Astrocyte of the spinal cord (primary cell): ENCODE results near the gene PGM5.
"Not testable (repeated sequence)": the region's sequence is repeated elsewhere in the genome, so short reads cannot be mapped to it uniquely, and the experiment has no call there.

Experiments
- DNase-seq: peaks from one replicate; pipeline ENCODE4 v3.0.0; 2011; ENCODE audit warnings: low read depth, low spot score
- H3K4me3 ChIP-seq: 2 replicates; pipeline ENCODE4 v1.5.1; 2011; ENCODE audit warnings: low read depth, mild to moderate bottlenecking, low read length, moderate library complexity
- in situ Hi-C: cut with HindIII; loops from 2 replicates; pipeline ENCODE4 v1.10.0; 2017; ENCODE audit warnings: low sequenced_read_pairs

Gene PGM5

DNA sequence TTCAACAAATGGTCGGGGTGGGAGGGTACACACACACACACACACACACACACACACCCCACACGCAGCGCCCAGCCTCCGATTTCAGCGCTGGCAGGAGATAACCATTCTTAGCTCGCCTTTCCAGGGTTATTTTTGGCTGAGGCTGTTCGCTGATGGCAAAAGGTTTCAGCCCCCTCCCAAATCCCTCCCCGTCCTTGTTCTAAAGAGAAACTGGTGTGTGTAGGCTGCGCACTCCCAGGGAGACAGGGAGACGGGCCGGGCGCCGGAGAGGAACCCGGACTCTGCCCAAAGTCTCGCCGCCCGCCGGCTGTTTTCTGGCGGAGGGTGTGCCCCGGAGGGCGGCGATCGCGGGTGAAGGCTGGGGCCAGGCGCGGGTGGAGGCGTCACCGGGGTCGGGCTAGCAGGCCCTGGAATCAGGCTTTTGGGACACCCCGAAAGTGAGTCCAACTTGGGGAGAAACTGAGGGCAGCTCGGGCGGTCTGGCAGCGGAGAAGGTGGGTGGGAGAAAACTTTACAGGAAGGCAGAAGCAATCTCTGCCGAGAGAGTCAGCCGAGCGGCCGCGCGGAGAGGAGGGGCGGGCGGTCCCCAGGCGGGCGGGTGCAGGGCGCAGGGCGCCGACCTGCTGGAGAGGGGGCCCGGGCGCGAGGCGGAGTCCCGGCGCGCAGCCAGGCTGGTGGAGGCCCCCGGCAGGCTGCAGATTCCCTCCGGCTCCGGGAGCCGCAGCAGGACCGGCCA, at the start of gene PGM5:
Gene PGM5, plus strand, starts transcription at position 232 of the 739 bp plus-strand sequence. CDS start 517 bp downstream, outside the sequence.
- in situ Hi-C loops, DNase-seq: not testable (repeated sequence)
- peak within 1 kb of the TSS; percentile 13 for H3K4me3 ChIP-seq

DNA sequence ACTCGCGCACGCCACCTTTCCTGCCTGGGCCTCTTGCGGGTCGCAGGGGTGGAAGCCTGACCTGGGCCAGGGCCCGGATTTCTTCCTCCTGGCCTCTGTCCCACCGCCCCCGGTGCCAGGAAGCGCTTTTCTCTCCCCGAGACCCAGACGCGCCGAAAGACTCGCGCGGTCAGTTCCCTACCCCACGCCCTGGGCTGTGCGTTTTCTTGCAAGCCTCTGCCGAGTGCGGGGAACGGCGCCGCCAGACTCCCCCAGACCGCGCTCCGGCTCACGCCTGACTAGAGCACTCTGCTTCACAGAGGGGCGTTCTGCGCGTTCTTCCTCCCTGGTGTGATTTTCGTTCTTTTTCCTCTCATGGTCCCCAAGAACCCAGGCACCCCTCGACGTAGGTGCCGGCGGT, 49.3 kb upstream of the PGM5 start:
- in situ Hi-C loops, H3K4me3 ChIP-seq, DNase-seq: not testable (repeated sequence)

DNA sequence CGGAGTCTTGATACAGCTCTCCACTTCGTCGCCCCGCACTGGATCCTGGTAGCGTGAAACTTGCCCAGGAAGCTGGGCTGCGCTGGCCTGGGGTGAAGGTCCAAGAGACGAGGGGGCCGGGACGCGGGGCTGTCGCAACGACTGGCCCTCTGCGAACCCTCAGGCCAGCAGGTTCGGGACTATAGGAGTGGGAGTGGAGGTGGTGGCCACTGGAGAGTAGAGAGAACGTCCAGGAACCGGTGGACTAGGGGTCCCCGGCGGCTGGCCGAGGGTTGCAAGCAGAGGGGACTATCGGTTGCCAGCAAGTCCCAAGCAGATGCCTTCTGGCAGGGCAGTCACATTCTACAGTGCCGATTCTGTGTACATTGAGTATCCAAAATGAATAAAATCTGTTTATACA, 48.8 kb upstream of the PGM5 start:
- H3K4me3 ChIP-seq, in situ Hi-C loops, DNase-seq: not testable (repeated sequence)

DNA sequence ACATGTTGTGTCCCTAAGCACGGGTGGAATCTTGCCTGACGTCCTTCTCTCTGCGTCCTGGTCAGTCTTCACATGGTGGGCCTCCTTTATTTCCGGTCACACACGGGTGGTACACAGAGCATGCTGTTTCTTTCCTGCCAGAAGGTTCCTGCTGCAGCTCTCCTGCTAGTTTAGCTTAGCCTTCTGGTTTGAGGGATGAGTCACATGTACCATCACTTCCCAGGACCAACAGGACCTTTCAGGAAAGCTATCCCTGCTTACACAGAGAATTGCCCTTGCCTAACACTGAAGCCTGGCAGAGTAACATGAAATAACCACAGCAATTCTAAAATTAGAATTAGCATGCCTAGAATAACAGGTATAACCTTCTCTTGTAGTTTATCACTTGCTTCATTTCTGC, 45.2 kb upstream of the PGM5 start:
- DNase-seq, H3K4me3 ChIP-seq, in situ Hi-C loops: not testable (repeated sequence)

GRCh38 chr9:68318209-68318608, 38.2 kb upstream of the PGM5 start:
- in situ Hi-C loops, H3K4me3 ChIP-seq, DNase-seq: not testable (repeated sequence)

GRCh38 chr9:68323749-68324148, 32.7 kb upstream of the PGM5 start:
- DNase-seq, in situ Hi-C loops, H3K4me3 ChIP-seq: not testable (repeated sequence)

- in situ Hi-C loops, H3K4me3 ChIP-seq, DNase-seq: not testable (repeated sequence)
Measured at GRCh38 chr9:68324518-68324917, 31.9 kb upstream of the PGM5 start.

GRCh38 chr9:68329106-68329505, 27.3 kb upstream of the PGM5 start:
- in situ Hi-C loops, H3K4me3 ChIP-seq, DNase-seq: not testable (repeated sequence)

- H3K4me3 ChIP-seq, DNase-seq, in situ Hi-C loops: not testable (repeated sequence)
Measured at GRCh38 chr9:68330531-68331173, 25.8 kb upstream of the PGM5 start.

DNA sequence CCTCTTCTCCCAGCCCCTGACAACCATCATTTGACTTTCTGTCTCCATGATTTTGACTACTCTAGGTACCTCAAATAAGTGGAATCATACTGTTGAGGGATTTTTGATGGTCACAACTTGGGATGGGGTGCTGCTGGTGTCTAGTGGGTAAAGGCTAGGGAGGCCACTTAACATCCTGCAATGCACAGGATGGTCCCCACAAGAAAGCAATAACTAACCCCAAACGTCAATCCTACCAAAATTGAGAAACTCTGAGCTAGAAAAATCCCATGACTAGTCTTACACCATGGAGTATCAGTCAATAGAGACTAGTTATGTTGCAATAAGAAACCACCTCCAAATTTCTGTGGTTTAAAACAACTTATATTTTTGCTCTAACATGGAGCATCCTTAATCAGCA, 24.3 kb upstream of the PGM5 start:
- in situ Hi-C loops, H3K4me3 ChIP-seq, DNase-seq: not testable (repeated sequence)

GRCh38 chr9:68335935-68336334, 20.5 kb upstream of the PGM5 start:
- in situ Hi-C loops, H3K4me3 ChIP-seq, DNase-seq: not testable (repeated sequence)

DNA sequence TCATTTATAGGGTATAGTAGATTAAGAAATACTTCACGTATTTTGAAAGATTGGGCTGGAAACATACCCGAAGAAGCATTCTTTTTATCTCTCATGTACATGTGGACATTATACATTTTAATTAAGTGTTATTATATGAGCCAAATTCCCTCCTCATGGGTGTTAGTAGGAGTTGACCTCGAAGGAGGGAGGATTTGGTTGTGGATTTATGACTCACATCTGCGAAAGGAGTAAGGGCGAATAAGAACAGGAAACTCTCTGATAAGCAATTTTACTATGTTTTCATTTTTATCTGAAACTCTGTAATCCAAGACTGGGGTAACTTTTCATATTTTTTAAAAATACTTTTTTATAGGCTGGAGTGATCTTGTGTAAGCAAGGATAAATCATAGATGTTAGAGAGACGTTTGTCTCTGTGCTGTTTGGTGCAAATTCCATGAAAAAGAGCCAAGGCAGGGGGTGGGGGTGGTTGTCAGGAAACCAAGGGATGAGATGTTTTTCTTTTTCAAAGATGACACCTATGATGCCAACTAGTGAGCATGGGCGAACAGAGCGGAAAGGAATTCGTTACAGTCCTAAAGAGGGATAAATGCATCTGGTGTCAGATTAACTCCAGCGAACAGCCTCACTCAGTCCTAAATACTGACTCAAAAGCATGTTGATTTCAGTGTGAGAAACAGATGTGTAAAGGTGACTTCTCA, 19.6 kb upstream of the PGM5 start:
- in situ Hi-C loops, H3K4me3 ChIP-seq, DNase-seq: not testable (repeated sequence)

- H3K4me3 ChIP-seq, in situ Hi-C loops, DNase-seq: not testable (repeated sequence)
Measured at GRCh38 chr9:68338000-68338399, 18.4 kb upstream of the PGM5 start.

GRCh38 chr9:68342265-68343025, 14.0 kb upstream of the PGM5 start:
- H3K4me3 ChIP-seq, in situ Hi-C loops, DNase-seq: not testable (repeated sequence)

DNA sequence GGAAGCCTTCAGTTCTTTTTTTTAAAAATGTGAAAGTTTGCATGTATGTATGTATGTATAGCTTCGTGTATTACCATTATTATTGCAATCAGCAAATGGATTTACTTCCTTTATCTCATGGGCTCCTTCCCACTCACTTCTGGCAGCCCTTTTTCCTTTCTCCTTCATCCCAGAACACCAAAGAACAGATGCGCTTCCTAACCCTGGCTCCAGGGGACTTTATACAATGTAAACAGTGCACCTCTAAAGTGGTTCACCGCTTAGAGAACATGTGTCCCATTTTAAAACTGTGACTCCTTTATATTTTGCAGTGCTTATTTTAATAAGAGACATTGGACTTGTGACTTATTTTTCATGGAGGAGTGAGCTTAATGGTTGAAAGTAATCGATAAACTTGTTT, 13.2 kb upstream of the PGM5 start:
- DNase-seq, in situ Hi-C loops, H3K4me3 ChIP-seq: not testable (repeated sequence)

- DNase-seq, in situ Hi-C loops: not testable (repeated sequence)
Measured at GRCh38 chr9:68343992-68344391, 12.4 kb upstream of the PGM5 start.

GRCh38 chr9:68351689-68352088, 4.7 kb upstream of the PGM5 start:
- H3K4me3 ChIP-seq, in situ Hi-C loops, DNase-seq: not testable (repeated sequence)

More at GRCh38 chr9:68343992-68344391, 12.4 kb upstream of the PGM5 start:
- not testable (repeated sequence) for H3K4me3 ChIP-seq
